Measurements from ENCODE around the gene XRN2. TPM values are rescaled to one million over a fixed set of nuclear protein-coding genes. Genes with fewer than 3 reads are reported as not detected.

Gene XRN2
- polyA plus RNA-seq, 1 donor from 2014 or later: 142 TPM

GRCh38 chr20:21436205-21436604, 133.1 kb downstream of the XRN2 start:
- Histone ChIP-seq H3K4me2 (ENCODE audit: low read length) (no peak overlapping the region), H3K9me3 (ENCODE audit: low read length) (no peaks in the 10 kb centered on the region), H3K27me3 (ENCODE audit: insufficient read depth, low read depth, low read length) (no peaks in the 10 kb centered on the region), H3F3A (ENCODE audit: insufficient read depth, low read length, poor library complexity, severe bottlenecking) (no peaks in the 10 kb centered on the region), H3K4me3 (ENCODE audit: low read length) (no peak overlapping the region), H3K36me3 (ENCODE audit: insufficient read depth, low read length) (no peaks in the 10 kb centered on the region), H3K79me2 (replicated peaks; ENCODE audit: insufficient read depth, low read length) (no peaks in the 10 kb centered on the region), H2AFZ (ENCODE audit: low read depth, low read length) (no peak overlapping the region), H3K9me2 (ENCODE audit: insufficient read depth, low read length) (no peaks in the 10 kb centered on the region), H3K27ac (ENCODE audit: low read length) (no peak overlapping the region), H4K20me1 (ENCODE audit: insufficient read depth) (no peaks in the 10 kb centered on the region), H3K9ac (ENCODE audit: low read length) (no peak overlapping the region)
- TF ChIP-seq TAF1 (IDR thresholded peaks at IDR 0.05; ENCODE audit: low read depth) (no peak), POLR2AphosphoS5 (IDR thresholded peaks at IDR 0.05) (no peak), SMC3 (conservative IDR thresholded peaks at IDR 0.05; ENCODE audit: poor library complexity) (no peak), EZH2 (IDR thresholded peaks at IDR 0.05; ENCODE audit: borderline replicate concordance, insufficient read depth, low read length, poor library complexity, severe bottlenecking) (no peak), RAD21 (conservative IDR thresholded peaks at IDR 0.05) (no peak), MXI1 (conservative IDR thresholded peaks at IDR 0.05; ENCODE audit: poor library complexity, severe bottlenecking) (no peak), EP300 (conservative IDR thresholded peaks at IDR 0.05; ENCODE audit: poor library complexity, severe bottlenecking) (no peak), CTCF (IDR thresholded peaks at IDR 0.05; ENCODE audit: poor library complexity, severe bottlenecking) (no peak)
- TF ChIP-seq, protein P1, sequence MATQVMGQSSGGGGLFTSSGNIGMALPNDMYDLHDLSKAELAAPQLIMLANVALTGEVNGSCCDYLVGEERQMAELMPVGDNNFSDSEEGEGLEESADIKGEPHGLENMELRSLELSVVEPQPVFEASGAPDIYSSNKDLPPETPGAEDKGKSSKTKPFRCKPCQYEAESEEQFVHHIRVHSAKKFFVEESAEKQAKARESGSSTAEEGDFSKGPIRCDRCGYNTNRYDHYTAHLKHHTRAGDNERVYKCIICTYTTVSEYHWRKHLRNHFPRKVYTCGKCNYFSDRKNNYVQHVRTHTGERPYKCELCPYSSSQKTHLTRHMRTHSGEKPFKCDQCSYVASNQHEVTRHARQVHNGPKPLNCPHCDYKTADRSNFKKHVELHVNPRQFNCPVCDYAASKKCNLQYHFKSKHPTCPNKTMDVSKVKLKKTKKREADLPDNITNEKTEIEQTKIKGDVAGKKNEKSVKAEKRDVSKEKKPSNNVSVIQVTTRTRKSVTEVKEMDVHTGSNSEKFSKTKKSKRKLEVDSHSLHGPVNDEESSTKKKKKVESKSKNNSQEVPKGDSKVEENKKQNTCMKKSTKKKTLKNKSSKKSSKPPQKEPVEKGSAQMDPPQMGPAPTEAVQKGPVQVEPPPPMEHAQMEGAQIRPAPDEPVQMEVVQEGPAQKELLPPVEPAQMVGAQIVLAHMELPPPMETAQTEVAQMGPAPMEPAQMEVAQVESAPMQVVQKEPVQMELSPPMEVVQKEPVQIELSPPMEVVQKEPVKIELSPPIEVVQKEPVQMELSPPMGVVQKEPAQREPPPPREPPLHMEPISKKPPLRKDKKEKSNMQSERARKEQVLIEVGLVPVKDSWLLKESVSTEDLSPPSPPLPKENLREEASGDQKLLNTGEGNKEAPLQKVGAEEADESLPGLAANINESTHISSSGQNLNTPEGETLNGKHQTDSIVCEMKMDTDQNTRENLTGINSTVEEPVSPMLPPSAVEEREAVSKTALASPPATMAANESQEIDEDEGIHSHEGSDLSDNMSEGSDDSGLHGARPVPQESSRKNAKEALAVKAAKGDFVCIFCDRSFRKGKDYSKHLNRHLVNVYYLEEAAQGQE (IDR thresholded peaks at IDR 0.05; ENCODE audit: borderline replicate concordance): no peak

DNA sequence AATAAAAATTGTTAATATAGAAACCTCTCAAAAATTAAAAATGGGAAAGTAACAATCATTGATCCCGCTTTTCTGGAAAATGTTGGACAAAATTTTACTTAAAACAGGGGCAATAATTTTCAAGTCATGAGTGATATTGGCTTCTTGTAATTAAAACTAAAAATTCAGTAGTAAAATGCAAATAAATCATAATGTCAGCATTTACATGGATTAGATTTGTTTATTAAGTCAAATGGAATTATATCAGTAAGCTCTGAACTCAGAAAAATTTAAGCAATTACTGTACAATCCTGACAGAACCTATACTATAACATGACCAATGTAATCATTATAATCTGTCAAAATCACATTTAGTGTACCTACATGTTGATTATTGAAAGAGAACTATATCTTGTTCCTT, 134.1 kb downstream of the XRN2 start:
- H3F3A ChIP-seq (ENCODE audit: insufficient read depth, low read length, poor library complexity, severe bottlenecking): no peaks in the 10 kb centered on the region
- no peak overlapping the region for H2AFZ ChIP-seq (ENCODE audit: low read depth, low read length)
- H3K9ac ChIP-seq (ENCODE audit: low read length): no peak overlapping the region
- no peaks in the 10 kb centered on the region for H3K9me3 ChIP-seq (ENCODE audit: low read length)
- no peaks in the 10 kb centered on the region for H3K79me2 ChIP-seq (replicated peaks; ENCODE audit: insufficient read depth, low read length)
- TF ChIP-seq MXI1 (conservative IDR thresholded peaks at IDR 0.05; ENCODE audit: poor library complexity, severe bottlenecking) (no peak), EZH2 (IDR thresholded peaks at IDR 0.05; ENCODE audit: borderline replicate concordance, insufficient read depth, low read length, poor library complexity, severe bottlenecking) (no peak), RAD21 (conservative IDR thresholded peaks at IDR 0.05) (no peak), CTCF (IDR thresholded peaks at IDR 0.05; ENCODE audit: poor library complexity, severe bottlenecking) (no peak), EP300 (conservative IDR thresholded peaks at IDR 0.05; ENCODE audit: poor library complexity, severe bottlenecking) (no peak), SMC3 (conservative IDR thresholded peaks at IDR 0.05; ENCODE audit: poor library complexity) (no peak)
- TF ChIP-seq, protein P1 (IDR thresholded peaks at IDR 0.05; ENCODE audit: borderline replicate concordance): no peak
- no peak overlapping the region for H3K4me2 ChIP-seq (ENCODE audit: low read length)
- H3K36me3 ChIP-seq (ENCODE audit: insufficient read depth, low read length): no peaks in the 10 kb centered on the region
- H3K4me3 ChIP-seq (ENCODE audit: low read length): no peak overlapping the region
- H3K27me3 ChIP-seq (ENCODE audit: insufficient read depth, low read depth, low read length): no peaks in the 10 kb centered on the region
- no peaks in the 10 kb centered on the region for H4K20me1 ChIP-seq (ENCODE audit: insufficient read depth)
- H3K9me2 ChIP-seq (ENCODE audit: insufficient read depth, low read length): no peaks in the 10 kb centered on the region
- no peak overlapping the region for H3K27ac ChIP-seq (ENCODE audit: low read length)

All from neural cell (in vitro differentiated cells).